Measurements from ENCODE around the gene SEMG2. TPM values are rescaled to one million over a fixed set of nuclear protein-coding genes. Genes with fewer than 3 reads are reported as not detected.

SEMG2 gene
- total RNA-seq, 1 experiment from 2014 or later: not detected

GRCh38 chr20:45257161-45257560 is 36.0 kb downstream of the SEMG2 start:
- ATAC-seq (no peak), DNase-seq (peak; percentile 13)
- Histone ChIP-seq H4K20me1 (ENCODE audit: low read length) (no peaks in the 10 kb centered on the region), H3K4me3 (ENCODE audit: low read length) (no peak overlapping the region), H2AFZ (ENCODE audit: low read length) (no peak overlapping the region), H3K79me2 (ENCODE audit: low read length) (0 out of 2 replicates have a peak, but pooled peaks cover 6% of the 10 kb centered on the region), H3K9me2 (replicated peaks; ENCODE audit: low read length) (no peaks in the 10 kb centered on the region), H3K27ac (ENCODE audit: low read length) (no peak overlapping the region), H3K4me2 (ENCODE audit: low read length) (no peak overlapping the region), H3K27me3 (ENCODE audit: low read length) (no peaks in the 10 kb centered on the region), H3K36me3 (ENCODE audit: low read depth, low read length) (no peaks in the 10 kb centered on the region), H3K9ac (ENCODE audit: low read length) (no peak overlapping the region), H3F3A (ENCODE audit: low read length, unreplicated experiment) (no peaks in the 10 kb centered on the region), H3K9me3 (ENCODE audit: low read length) (no peaks in the 10 kb centered on the region), H3K4me1 (ENCODE audit: insufficient read depth, low read length) (peaks cover 36% of the 10 kb centered on the region)
- ChIA-PET POLR2A (ENCODE audit: unreplicated experiment) (no interaction called here), CTCF (no interaction called here)
- intact Hi-C loops (cut with micrococcal nuclease): no loop called here
- no peak for TF ChIP-seq CTCF (conservative IDR thresholded peaks at IDR 0.05; ENCODE audit: low read depth, low read length)
- no peak for TF ChIP-seq EZH2phosphoT487 (IDR thresholded peaks at IDR 0.05; ENCODE audit: borderline replicate concordance, low read length)
- TF ChIP-seq EZH2 (IDR thresholded peaks at IDR 0.05; ENCODE audit: low read length, unreplicated experiment): no peak
- BruUV-seq (replicated peaks): no TSS peak

- DNase-seq: no peak
- H3K27ac ChIP-seq (ENCODE audit: low read length): no peak overlapping the region
- H3K9me2 ChIP-seq (replicated peaks; ENCODE audit: low read length): no peaks in the 10 kb centered on the region
- no peaks in the 10 kb centered on the region for H3K36me3 ChIP-seq (ENCODE audit: low read depth, low read length)
- intact Hi-C loops (cut with micrococcal nuclease): no loop called here
- 0 out of 2 replicates have a peak, but pooled peaks cover 6% of the 10 kb centered on the region for H3K79me2 ChIP-seq (ENCODE audit: low read length)
- peaks cover 30% of the 10 kb centered on the region for H3K4me1 ChIP-seq (ENCODE audit: insufficient read depth, low read length)
- H3K9me3 ChIP-seq (ENCODE audit: low read length): no peaks in the 10 kb centered on the region
- H4K20me1 ChIP-seq (ENCODE audit: low read length): no peaks in the 10 kb centered on the region
- CTCF ChIA-PET: no interaction called here
- ATAC-seq: no peak
- no TSS peak for BruUV-seq (replicated peaks)
- H3K27me3 ChIP-seq (ENCODE audit: low read length): no peaks in the 10 kb centered on the region
- H3K9ac ChIP-seq (ENCODE audit: low read length): no peak overlapping the region
- no peak overlapping the region for H3K4me3 ChIP-seq (ENCODE audit: low read length)
- TF ChIP-seq EZH2phosphoT487 (IDR thresholded peaks at IDR 0.05; ENCODE audit: borderline replicate concordance, low read length): no peak
- no peak for TF ChIP-seq EZH2 (IDR thresholded peaks at IDR 0.05; ENCODE audit: low read length, unreplicated experiment)
- TF ChIP-seq CTCF (conservative IDR thresholded peaks at IDR 0.05; ENCODE audit: low read depth, low read length): no peak
- POLR2A ChIA-PET (ENCODE audit: unreplicated experiment): no interaction called here
- no peak overlapping the region for H3K4me2 ChIP-seq (ENCODE audit: low read length)
- no peak overlapping the region for H2AFZ ChIP-seq (ENCODE audit: low read length)
- H3F3A ChIP-seq (ENCODE audit: low read length, unreplicated experiment): no peaks in the 10 kb centered on the region
Measured at GRCh38 chr20:45257711-45258110, 36.5 kb downstream of the SEMG2 start.

- no TSS peak for BruUV-seq (replicated peaks)
- TF ChIP-seq EZH2 (IDR thresholded peaks at IDR 0.05; ENCODE audit: low read length, unreplicated experiment) (no peak), EZH2phosphoT487 (IDR thresholded peaks at IDR 0.05; ENCODE audit: borderline replicate concordance, low read length) (no peak), CTCF (conservative IDR thresholded peaks at IDR 0.05; ENCODE audit: low read depth, low read length) (no peak)
- intact Hi-C loops (cut with micrococcal nuclease): no loop called here
- Histone ChIP-seq H3K9me2 (replicated peaks; ENCODE audit: low read length) (no peaks in the 10 kb centered on the region), H3K4me1 (ENCODE audit: insufficient read depth, low read length) (peaks cover 25% of the 10 kb centered on the region), H3K27ac (ENCODE audit: low read length) (no peak overlapping the region), H3F3A (ENCODE audit: low read length, unreplicated experiment) (no peaks in the 10 kb centered on the region), H3K27me3 (ENCODE audit: low read length) (no peaks in the 10 kb centered on the region), H3K79me2 (ENCODE audit: low read length) (0 out of 2 replicates have a peak, but pooled peaks cover 6% of the 10 kb centered on the region), H3K9ac (ENCODE audit: low read length) (no peak overlapping the region), H3K9me3 (ENCODE audit: low read length) (no peaks in the 10 kb centered on the region), H2AFZ (ENCODE audit: low read length) (no peak overlapping the region), H3K4me2 (ENCODE audit: low read length) (no peak overlapping the region), H4K20me1 (ENCODE audit: low read length) (no peaks in the 10 kb centered on the region), H3K36me3 (ENCODE audit: low read depth, low read length) (no peaks in the 10 kb centered on the region), H3K4me3 (ENCODE audit: low read length) (no peak overlapping the region)
- DNase-seq (no peak), ATAC-seq (no peak)
- ChIA-PET POLR2A (ENCODE audit: unreplicated experiment) (no interaction called here), CTCF (no interaction called here)
Measured at GRCh38 chr20:45258259-45258658, 37.1 kb downstream of the SEMG2 start.

Data from PC-3 (cell line).